ENCODE results near the gene GPR17.

GPR17 gene, protein sequence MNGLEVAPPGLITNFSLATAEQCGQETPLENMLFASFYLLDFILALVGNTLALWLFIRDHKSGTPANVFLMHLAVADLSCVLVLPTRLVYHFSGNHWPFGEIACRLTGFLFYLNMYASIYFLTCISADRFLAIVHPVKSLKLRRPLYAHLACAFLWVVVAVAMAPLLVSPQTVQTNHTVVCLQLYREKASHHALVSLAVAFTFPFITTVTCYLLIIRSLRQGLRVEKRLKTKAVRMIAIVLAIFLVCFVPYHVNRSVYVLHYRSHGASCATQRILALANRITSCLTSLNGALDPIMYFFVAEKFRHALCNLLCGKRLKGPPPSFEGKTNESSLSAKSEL

DNA sequence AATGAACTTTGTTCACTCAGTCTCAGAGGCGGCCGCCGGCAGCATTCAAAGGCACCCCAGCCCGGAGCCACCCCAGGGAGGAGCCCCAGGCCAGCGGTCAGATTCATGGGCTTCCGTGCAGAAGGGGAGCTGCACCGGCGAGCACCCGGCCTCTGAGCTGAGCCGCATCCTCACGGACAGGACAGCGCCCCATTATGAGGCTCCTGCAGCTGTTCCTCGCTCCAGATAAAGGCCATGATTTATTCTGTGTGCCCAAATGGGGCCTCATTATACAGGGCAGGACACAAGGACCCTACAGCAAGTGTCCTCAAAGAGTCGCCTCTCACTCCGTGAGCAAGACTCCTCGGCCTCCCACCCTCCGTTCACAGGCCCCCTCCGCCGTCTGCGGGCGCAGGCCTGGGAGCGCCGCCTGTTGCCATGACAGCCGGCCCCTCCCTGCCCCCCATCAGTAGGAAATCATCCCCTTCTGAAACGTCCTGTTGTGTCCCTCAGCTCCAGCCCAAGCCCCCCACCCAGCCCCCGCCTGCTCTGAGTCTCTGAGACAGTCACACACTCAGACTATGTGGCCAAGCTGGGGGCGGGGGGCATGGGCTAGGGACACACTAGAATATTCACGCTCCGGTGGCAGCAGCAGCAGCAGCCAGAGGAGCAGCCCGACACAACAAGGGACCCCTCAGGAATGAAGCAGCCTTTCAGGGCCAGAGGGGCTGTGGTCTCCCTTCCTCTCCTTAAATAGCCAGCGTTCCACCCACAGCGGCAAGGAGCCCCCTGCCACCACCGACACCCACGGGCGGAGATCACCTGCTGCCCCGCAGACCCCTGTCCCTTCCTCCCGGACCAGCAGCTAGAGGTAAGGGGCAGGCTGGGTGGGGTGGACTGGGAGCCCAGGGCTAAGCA lies at the start of gene GPR17:
Gene GPR17, plus strand, starts transcription at position 759 of the 897 bp plus-strand sequence. CDS start 4,583 bp downstream, outside the sequence.
- DNase-seq (ENCODE audit: low spot score) = no peak

DNA sequence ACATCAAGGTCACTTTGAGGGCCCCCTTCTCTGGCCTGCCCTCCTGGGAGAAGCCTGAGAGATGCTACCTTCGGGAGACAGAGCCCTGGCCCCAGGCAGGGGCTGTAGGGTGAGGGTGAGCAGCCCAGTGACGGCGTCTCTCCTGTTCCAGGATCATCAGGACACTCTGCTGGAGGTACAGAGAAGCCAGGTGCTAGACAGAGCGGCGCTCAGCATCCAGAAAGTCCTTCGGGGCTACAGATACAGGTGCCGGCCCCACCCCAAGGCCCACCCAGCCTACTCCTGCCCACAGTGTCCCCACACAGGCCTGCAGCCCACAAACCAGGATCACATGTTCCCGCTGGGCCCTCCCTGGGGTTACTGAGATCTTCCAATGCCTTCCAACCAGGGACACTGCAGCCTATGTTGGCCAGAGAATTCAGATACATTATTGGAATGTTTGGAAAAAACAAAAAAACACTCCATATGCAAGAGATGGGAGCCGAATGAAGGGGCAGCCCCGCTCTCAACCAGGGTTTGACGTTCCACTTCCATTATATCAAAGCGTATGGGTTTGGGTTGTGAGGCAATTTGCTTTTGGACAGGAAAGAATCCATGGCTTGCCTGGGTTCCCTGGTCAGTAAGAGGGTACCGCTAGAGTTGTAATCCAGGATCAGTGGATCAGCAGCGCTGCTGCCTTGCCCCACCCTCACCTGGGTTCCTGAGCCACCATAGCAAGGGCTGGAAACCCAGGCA lies 49.5 kb upstream of the GPR17 start:
- DNase-seq (ENCODE audit: low spot score) = no peak

DNA sequence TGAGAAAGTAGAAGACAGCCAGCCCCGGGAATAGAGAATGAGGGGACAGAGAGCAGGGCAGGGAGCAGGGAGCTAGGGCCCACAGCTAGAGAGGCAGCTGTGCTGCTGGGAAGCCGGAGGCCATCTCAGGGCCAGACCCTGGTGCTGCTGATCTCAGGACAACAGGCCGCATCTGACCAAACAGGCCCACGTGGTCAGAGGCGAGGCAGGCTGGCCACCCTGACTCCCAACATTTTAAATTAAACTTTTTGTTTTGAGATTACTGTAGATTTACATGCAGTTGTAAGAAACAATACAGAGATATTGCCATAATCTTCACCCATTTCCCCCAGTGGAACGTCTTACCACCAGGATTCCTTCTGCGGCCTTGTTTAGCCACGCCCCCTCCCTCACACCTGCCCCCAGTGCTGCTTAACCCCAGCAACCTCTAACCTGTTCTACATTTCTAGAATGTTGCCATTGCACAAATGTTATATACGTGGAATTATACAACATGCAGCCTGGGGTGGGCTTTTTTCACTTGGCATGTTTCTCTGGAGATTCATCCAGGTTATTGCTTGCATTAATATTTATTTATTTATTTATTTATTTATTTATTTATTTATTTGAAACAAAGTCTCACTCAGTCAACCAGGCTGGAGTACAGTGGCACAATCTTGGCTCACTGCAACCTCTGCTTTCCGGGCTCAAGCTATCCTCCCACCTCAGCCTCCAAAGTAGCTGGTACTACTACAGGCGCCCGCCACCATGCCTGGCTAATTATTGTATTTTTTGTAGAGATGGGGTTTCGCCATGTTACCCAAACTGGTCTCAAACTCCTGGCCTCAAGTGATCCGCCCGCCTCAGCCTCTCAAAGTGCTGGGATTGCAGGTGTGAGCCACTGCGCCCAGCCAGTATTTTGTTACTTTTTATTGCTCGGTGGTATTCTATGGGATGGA lies 48.6 kb upstream of the GPR17 start:
- no peak for DNase-seq (ENCODE audit: low spot score)

DNA sequence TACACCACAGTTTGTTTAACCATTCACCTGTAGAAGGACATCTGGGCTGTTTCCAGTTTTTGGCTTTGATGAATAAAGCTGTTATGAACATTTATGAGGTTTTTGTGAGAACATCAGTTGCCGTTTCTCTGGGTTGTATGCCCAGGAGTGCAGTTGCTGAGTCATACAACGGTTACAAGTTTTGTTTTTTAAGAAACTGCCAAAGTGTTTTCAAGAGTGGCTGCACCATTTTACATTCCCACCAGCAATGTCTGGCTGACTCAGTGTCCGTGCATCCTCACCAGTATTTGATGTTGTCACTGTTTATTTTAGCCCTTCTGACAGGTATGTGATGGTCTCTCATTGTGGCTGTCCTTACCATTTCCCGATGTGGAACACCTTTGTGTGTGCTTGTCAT lies 48.0 kb upstream of the GPR17 start:
- no peak for DNase-seq (ENCODE audit: low spot score)

DNA sequence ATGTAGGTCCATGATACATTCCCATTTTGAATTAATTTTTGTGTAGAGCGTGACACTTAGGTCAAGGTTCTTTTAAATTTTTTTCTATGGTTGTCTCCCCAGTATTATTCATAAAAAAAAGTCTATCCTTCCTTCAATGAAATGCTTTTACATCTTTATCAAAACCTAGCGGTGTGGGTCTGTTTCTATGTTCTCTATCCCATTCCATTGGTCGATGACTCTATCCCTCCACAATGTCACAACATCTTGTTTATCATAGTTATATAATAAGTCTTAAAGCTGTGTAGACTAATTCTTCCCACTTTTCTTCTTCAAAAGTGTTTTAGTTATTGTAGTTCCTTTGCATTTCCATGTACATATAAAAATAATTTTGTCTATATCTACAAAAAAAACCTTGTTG lies 47.2 kb upstream of the GPR17 start:
- no peak for DNase-seq (ENCODE audit: low spot score)

DNA sequence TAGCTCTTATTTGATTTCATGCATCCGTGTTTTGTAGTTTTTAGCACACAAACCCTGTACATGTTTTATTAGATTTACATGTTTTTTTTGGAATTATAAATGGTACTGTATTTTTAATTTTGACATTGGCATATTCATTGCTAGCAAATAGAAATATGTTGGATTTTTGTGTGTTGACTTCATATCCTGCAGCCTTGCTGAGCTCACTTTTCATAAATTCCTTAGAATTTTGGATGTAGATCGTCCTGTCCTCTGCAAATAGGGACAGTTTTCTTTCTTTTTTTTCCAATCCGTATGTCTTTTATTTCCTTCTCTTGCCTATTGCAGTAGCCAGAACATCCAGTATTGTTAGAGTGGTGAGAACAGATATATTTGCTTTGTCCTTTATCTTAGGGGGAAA lies 46.7 kb upstream of the GPR17 start:
- no peak for DNase-seq (ENCODE audit: low spot score)

DNA sequence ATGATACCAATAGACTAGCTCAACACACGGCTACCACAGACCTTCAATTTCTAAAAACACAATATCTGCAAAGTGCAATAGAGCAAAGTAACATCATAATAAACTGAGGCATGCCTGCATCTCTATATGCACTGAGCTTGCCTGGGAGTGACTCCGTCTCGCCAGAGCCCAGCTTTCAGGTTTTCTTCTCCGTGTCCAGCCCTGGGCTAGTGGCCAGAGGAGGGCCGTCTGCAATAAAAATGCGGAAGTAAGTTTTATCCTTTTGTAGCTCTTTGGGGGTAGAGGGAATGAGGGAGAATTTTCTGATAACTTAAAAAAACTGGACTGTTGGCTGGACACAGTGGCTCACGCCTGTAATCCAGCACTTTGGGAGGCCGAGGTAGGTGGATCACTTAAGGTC lies 41.0 kb upstream of the GPR17 start:
- DNase-seq (ENCODE audit: low spot score) = no peak

DNA sequence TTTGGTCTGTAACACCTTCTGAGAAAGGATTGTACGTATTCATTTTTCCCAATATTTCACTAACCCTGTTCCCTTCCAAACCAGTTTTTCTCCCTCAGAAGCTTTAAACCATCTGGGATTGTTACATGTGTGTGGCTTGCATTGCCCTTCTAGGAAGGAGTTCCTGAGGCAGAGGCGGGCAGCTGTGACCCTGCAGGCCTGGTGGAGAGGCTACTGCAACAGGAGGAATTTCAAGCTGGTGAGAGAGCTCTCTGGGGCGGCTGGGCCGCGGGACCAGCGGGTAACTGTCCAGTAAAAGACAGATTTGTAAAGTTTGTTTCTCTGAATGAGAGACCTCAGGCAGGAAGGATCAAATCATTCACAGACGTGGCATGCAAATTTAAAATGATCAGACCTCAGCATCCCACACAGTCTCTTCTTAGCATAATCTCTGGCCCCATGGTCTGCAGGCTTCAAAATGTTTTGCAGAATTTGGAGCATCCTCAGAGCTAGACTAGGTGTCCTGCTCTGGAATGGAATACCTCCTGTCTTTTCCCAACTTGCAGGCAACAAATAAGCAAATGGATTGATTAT lies 40.2 kb upstream of the GPR17 start:
- DNase-seq (ENCODE audit: low spot score) = no peak

DNA sequence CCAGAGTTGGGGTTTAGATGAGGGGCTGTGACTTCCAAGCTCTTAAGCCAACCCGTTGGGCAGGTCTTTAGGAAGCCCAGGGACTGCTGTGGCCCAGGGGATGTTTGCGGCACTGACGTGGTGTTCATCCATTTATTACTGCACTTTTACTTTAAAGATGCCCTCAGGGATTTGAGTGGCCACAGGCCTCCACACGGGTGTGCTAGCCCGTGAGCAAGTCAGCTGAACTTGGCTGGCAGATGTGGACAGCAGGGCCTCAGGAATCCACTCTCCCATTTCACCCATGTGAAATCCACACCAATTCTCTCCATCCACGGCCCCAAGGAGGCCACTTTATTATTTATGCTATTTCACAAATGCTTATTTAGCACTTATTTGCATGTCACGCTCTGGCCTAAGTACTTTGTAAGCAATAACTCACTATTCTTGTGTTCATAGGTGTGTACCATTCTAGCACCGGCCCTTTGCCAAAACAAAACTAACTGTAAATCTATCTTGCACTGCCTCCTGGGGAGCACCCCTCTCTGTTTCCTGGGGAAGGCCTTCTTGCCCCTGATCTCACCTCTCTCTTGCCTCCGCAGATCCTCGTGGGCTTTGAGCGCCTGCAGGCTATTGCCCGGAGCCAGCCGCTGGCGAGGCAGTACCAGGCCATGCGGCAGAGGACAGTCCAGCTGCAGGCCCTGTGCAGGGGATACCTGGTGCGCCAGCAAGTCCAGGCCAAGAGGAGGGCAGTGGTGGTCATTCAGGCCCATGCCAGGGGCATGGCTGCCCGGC lies 39.1 kb upstream of the GPR17 start:
- no peak for DNase-seq (ENCODE audit: low spot score)

DNA sequence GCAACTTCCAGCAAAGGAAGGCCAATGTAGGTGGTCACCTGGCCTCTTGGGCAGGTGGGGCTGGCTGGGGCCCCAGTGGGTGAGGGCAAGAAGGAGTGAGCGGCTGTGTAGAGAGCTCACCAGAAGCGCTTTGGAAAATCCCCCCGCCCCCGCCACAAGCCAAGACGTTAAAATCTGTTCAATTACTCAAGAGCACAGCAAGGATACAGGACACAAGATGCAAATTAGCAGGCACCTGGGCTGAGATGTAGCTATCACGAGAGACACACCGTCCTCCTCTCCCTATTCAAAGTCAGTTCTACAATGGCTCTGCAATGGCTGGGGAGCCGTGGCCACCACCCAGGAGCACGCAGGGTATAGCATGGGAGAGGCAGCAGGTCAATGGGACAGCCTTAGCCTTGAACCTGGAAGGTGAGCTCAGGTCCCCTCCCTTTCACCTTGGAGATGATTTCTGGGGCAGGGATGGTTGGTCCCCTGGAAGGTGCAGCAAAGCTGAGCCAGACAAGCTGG lies 38.5 kb upstream of the GPR17 start:
- no peak for DNase-seq (ENCODE audit: low spot score)

DNA sequence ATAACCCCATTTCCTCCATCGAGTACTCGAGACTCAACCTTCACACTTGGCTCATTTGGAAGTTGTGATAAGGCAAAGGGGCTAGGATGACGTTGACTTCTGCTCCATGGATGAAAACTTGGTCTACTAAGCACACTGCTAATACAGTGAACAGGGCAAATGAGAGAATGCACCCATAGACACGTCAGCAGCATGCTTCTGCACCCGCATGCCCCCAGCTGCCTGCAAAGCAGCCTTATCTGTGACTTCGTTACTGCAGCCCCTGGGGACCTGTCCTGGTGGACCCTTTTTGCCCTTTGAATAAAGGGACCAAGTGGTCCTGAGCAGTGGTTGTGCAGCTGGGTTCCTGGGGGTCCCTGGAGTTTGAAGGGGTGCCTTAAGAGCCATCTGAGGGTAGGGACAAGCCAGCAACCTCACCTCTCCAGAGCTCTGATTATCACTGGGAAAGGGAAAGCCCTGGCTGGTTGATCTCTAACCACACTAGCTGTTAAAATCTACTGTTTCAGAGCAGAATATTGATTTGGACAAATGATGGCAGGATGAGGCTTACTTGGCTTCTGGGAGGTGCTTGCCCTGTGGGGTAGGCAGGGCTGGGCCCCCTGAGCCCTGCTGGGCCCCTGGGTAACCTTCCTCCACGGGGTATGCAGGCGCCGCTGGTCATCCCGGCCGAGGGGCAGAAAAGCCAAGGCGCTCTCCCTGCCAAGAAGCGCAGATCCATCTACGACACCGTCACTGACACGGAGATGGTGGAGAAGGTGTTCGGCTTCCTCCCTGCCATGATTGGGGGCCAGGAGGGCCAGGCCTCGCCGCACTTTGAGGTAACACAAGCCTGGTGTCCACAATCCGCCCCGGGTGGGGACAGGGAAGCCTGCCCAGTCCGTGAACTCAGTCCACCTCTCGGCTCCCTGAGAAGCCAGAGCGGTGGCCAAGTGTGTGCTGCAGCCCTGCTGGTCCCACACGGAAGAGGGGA lies 37.6 kb upstream of the GPR17 start:
- no peak for DNase-seq (ENCODE audit: low spot score)

DNA sequence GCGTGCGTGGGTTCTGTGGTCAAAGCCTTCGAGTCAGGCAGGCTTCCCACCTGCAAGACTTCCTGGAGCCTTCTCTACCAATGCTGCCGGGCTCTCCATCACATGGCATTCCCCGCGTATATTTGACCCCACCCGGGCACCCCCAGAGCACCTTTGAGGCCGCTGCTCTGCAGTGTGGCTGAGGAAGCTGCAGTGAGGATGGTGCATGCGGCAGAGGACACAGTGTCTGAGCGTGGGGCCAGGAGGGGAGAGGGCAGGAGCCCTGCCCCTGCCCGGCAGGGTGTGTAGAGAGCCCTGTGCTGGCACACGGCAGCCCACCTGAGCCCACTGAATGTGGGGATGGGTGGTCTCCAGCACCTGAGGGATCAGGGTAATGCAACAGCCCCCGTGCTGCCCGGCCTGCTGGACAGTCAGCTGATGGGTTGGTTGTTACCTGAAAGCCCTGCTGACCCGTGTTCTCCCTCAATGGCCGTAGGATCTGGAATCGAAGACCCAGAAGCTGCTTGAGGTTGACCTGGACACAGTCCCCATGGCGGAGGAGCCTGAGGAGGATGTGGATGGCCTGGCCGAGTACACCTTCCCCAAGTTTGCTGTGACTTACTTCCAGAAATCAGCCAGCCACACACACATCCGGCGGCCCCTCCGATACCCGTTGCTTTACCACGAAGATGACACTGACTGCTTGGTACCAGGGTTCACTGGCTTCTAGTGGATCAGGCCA lies 36.8 kb upstream of the GPR17 start:
- no peak for DNase-seq (ENCODE audit: low spot score)

DNA sequence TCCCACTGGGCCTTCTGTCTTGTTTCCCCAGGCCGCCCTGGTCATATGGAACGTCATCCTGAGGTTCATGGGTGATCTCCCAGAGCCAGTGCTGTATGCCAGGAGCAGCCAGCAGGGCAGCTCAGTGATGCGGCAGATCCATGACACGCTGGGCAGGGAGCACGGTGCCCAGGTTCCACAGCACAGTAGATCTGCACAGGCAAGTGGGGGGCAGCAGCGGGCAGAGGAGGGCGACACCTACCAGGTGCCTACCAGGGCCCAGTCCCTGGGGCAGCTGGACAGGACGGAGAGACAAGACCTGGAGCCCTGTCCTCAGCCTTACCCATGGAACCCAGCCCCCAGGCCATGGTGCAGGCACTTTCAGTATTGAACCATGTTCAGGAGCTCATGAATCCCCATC lies 36.1 kb upstream of the GPR17 start:
- no peak for DNase-seq (ENCODE audit: low spot score)

DNA sequence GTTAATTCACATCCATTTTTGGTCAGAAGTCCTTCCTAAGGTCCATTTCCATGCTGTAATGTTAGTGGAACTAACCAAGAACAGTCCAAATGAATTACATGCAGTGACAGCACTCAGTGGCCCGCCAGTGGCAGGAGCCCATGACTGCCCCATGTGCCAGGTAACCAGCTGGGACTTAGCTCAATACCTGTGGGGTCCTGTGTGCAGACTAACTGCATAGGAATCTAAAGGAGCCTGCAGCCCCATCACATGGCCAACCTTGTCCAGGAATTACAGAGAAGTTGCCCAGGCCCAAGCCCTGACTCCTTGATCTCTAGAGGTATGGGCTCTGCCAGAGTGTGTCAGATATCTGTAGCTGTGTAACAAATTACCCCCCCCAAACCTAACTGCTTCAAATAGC lies 35.4 kb upstream of the GPR17 start:
- DNase-seq (ENCODE audit: low spot score) = no peak

DNA sequence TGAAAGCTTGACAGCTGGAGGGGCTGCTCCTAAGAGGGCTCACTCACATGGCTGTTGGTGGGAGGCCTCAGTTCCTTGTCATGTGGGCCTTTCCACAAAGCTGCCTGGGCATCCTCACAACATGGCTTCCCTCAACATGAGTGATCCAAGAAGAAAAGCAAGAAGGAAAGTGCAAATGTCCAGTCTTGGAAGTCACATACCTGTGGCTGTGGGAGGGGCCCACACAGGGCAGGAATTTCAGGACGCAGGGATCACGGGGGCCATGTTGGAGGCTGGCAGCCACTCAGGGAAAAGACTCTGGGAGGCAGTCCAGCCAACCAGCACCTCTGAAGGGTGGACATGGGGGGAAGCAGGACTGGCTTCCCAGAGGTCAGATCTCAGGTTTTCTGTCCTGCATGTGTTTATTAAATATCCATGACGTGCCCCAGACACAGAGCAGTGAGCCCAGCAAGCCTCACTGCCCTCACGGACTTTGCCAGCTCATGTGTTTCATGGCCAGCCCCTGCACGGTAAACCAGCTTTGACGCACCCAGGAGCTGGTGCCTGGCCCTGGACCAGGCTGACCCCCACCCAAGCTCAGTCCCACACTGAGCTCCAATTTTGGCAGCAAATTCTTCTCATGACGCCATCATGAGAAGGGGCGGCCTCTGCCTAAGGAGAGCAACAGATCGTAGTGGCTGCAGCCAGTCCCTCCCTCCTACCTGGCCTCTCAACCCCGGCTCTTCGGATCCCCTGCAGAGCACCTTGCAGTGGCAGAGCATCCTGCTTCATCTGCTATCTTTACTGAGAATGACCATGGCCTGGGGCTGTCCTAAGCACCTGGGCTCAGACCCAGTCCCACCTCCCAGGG lies 34.7 kb upstream of the GPR17 start:
- no peak for DNase-seq (ENCODE audit: low spot score)

DNA sequence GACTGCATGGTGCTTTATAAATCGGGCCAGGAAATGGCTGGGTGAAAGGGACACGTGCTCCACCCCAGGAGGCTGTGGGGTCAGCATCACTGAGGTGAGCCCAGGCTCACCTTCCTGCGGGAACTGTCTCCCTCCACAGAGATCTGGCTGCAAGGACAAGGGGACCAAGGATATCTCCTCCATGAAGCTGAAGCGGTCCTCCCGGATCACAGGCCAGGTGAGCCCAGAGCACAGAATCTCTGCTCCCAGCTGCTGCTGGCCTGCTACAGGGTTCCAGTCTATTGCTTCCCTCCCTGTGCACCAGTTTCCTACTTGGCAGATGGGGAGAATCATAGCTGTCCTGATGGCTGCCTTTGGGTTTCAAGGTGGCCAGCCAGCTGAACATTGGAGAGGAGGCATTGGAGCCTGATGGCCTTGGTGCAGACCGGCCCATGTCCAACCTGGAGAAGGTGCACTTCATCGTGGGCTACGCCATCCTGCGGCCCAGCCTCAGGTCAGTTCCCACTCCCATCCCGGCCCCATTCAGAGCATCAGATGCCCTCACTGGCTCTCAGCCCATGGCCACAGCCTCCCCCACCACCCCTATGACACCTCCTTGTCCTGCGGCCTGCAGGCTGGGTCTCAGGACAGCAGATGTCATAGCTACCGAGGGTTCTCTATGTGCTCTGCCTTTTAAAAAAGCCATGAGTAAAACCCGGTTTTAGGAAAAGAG lies 33.7 kb upstream of the GPR17 start:
- DNase-seq (ENCODE audit: low spot score) = no peak

DNA sequence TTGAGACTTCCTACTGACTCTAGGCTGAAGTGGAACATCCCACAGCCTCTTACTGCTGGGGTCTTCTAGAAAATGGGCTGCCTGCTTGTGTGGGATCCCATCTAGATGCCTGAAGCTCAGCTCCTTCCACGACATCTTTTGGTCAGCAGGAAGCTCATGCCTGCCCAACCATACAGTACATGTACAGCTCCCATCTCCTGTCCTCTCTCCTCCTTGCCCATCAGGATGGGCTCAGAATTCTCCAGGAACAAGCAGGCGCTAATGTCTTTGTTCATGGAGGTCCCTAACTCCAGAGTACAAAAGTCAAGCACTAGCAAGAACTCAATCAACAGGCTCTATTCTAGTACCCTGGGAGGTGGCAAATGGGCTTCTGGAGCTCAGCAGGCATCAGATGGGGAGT lies 31.7 kb upstream of the GPR17 start:
- no peak for DNase-seq (ENCODE audit: low spot score)

Data from COLO829 (cell line).